ENCODE measurements around the gene CXCL1. TPM values are rescaled to one million over a fixed set of nuclear protein-coding genes. Genes with fewer than 3 reads are reported as not detected.

Gene CXCL1
- polyA plus RNA-seq (2012; ENCODE audit: insufficient read depth, insufficient read length): not detected

DNA sequence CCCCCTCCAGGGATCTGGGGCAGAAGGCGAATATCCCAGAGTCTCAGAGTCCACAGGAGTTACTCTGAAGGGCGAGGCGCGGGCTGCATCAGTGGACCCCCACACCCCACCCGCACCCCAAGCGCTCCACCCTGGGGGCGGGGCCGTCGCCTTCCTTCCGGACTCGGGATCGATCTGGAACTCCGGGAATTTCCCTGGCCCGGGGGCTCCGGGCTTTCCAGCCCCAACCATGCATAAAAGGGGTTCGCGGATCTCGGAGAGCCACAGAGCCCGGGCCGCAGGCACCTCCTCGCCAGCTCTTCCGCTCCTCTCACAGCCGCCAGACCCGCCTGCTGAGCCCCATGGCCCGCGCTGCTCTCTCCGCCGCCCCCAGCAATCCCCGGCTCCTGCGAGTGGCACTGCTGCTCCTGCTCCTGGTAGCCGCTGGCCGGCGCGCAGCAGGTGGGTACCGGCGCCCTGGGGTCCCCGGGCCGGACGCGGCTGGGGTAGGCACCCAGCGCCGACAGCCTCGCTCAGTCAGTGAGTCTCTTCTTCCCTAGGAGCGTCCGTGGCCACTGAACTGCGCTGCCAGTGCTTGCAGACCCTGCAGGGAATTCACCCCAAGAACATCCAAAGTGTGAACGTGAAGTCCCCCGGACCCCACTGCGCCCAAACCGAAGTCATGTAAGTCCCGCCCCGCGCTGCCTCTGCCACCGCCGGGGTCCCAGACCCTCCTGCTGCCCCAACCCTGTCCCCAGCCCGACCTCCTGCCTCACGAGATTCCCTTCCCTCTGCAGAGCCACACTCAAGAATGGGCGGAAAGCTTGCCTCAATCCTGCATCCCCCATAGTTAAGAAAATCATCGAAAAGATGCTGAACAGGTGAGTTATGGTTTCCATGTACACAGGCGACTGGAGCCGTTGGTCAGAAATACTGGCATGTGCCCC, at the start of gene CXCL1:
CXCL1 (plus strand) TSS at position 264 of the 926 bp plus-strand sequence; CDS start at position 342, 78 bp downstream.
- H3K4me3 ChIP-seq (ENCODE audit: low read length): no peak within 1 kb of the TSS
- DNase-seq (ENCODE audit: low read depth, low spot score): no peak

- DNase-seq (ENCODE audit: low read depth, low spot score): no peak
These were observed 47.9 kb upstream of the CXCL1 start for GRCh38 chr4:73821325-73821724.

DNA sequence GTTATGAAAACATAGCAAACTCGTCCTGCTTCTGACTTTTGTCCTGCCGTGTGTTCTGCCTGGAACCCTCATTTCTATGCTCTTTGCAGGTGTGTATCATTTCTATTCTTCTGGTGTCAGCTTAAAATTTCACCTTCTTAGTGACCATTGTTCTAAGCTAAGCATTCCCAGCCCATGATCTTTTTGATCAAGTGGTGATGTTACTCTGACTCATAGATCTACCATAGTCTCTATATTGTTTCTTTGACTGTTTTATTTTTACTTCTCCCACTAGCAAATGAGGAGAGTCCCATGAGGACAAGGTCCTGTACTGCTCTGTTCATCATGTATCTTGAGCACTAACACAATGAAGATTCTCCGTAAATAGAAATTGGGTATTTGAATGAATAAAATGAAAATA, 46.8 kb upstream of the CXCL1 start:
- DNase-seq (ENCODE audit: low read depth, low spot score): no peak

More at GRCh38 chr4:73821325-73821724, 47.9 kb upstream of the CXCL1 start:
- H3K4me3 ChIP-seq (ENCODE audit: low read length): no peak overlapping the region

GRCh38 chr4:73822812-73823504, 46.2 kb upstream of the CXCL1 start:
- DNase-seq (ENCODE audit: low read depth, low spot score): no peak
- H3K4me3 ChIP-seq (ENCODE audit: low read length): no peak overlapping the region

More for the DNA sequence above, 46.8 kb upstream of the CXCL1 start:
- no peak overlapping the region for H3K4me3 ChIP-seq (ENCODE audit: low read length)

GRCh38 chr4:73823760-73824159, 45.4 kb upstream of the CXCL1 start:
- no peak for DNase-seq (ENCODE audit: low read depth, low spot score)
- H3K4me3 ChIP-seq (ENCODE audit: low read length): no peak overlapping the region

DNA sequence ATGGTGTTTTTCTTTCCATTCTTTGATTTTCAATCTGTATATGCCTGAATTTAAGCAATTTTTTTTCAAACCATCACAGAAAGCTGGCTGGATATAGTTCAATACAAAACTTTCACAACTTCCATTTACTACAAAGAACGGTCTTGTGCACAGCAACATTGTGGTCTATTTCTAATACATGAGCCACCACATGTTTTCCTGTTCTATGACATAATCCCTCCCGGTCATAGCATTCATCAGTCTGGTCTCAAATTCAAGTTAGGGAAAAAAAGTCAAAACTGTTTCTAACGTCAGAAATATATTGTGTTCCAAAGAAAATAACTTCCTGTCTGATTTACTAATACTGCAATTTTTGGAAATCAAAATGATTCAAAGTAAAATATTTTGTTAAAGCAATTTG, 40.2 kb upstream of the CXCL1 start:
- H3K4me3 ChIP-seq (ENCODE audit: low read length): no peak overlapping the region
- DNase-seq (ENCODE audit: low read depth, low spot score): no peak

- H3K4me3 ChIP-seq (ENCODE audit: low read length): no peak overlapping the region
- no peak for DNase-seq (ENCODE audit: low read depth, low spot score)
These were observed 37.6 kb upstream of the CXCL1 start for GRCh38 chr4:73831569-73831968.

GRCh38 chr4:73832651-73833237, 36.4 kb upstream of the CXCL1 start:
- H3K4me3 ChIP-seq (ENCODE audit: low read length): no peak overlapping the region
- DNase-seq (ENCODE audit: low read depth, low spot score): peak; percentile 20

DNA sequence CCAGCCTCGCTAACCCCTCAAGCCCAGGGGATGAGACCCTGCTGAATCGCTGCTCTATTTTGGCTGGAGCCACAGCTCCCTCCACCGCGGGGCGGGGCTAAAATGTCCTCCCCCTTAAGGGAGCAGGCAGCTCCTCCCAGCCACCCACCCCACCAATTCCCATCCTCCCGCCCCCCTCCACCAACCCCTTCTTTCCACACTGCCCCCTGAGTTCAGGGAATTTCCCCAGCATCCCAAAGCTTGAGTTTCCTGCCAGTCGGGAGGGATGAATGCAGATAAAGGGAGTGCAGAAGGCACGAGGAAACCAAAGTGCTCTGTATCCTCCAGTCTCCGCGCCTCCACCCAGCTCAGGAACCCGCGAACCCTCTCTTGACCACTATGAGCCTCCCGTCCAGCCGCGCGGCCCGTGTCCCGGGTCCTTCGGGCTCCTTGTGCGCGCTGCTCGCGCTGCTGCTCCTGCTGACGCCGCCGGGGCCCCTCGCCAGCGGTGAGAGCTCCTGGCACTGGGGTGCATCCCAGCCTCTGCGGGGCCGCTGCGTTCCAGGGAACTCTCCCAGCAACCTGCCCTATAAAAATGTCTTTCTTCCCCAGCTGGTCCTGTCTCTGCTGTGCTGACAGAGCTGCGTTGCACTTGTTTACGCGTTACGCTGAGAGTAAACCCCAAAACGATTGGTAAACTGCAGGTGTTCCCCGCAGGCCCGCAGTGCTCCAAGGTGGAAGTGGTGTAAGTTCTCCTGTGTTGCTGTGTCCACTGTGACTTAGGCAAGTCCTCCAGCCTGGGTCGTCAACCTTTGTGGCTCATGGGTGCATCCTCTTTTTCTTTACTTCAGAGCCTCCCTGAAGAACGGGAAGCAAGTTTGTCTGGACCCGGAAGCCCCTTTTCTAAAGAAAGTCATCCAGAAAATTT, 32.6 kb upstream of the CXCL1 start, which contains the start of gene CXCL6:
CXCL6 (plus strand) TSS at position 306 of the 907 bp plus-strand sequence; CDS start at position 379, 73 bp downstream.
- H3K4me3 ChIP-seq (ENCODE audit: low read length): no peak within 1 kb of the TSS
- DNase-seq (ENCODE audit: low read depth, low spot score): no peak

DNA sequence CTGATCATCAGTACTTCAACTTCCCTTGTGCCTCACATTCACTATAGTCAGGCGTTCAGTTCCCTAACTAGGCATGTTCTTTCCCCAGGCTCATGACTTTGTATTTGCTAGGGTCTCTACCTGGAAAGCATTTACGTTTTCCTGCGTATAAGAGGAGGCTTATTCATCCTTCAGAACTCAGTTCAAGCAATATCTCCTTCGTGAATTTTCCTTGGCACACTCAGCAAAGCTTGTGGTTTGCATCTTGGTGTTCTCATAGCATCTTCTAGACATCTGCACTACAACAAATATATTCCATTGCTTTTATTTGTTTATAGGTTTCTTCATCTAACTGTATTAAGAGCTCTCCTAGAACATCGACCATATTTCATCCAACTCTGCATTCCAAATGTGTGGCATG, 30.1 kb upstream of the CXCL1 start:
- DNase-seq (ENCODE audit: low read depth, low spot score): no peak
- no peak overlapping the region for H3K4me3 ChIP-seq (ENCODE audit: low read length)

GRCh38 chr4:73839715-73840114, 29.5 kb upstream of the CXCL1 start:
- DNase-seq (ENCODE audit: low read depth, low spot score): no peak
- H3K4me3 ChIP-seq (ENCODE audit: low read length): no peak overlapping the region

- no peak for DNase-seq (ENCODE audit: low read depth, low spot score)
- H3K4me3 ChIP-seq (ENCODE audit: low read length): no peak overlapping the region
These were observed 27.8 kb upstream of the CXCL1 start for GRCh38 chr4:73841243-73841925.

DNA sequence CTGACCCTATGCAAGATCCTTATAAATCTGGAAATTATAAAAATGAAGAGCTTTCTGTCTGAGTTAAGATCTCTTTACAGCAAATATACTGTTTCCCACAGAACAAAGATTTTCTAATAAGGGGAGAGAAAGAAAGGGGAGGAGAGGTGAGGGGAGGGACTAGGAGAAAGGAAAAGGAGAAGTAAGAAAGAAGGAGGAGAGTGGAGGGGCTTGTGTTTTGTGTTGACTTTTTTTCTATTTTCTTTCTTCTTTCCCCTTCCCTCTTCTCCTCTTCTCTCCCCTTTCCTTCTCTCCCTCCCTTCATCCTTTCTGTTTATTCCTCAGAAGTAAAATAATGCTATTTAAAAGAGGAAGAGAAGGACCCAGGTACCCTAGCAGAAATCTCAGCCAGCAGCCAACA, 26.5 kb upstream of the CXCL1 start:
- no peak for DNase-seq (ENCODE audit: low read depth, low spot score)
- H3K4me3 ChIP-seq (ENCODE audit: low read length): no peak overlapping the region

- DNase-seq (ENCODE audit: low read depth, low spot score): no peak
These were observed 25.8 kb upstream of the CXCL1 start for GRCh38 chr4:73843369-73843768.

DNA sequence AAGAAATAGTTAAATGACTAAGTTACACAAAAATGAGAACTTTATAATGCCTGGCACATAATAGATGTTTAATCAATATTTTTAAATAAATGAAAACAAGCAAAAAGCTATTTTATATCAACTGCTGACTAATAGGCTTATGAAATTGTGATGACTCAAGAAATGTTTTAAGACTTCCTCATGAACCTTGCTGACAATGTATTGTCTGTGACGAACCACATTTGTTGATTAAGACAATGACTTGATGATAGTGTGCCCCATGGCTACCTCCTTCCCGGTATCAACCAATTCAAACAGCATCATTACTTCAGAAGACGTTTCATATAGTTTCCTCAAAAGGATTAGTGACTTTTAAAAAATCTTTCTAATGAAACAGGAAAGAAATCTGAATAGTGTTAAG, 24.8 kb upstream of the CXCL1 start:
- DNase-seq (ENCODE audit: low read depth, low spot score): no peak
- H3K4me3 ChIP-seq (ENCODE audit: low read length): no peak overlapping the region

More at GRCh38 chr4:73843369-73843768, 25.8 kb upstream of the CXCL1 start:
- no peak overlapping the region for H3K4me3 ChIP-seq (ENCODE audit: low read length)

DNA sequence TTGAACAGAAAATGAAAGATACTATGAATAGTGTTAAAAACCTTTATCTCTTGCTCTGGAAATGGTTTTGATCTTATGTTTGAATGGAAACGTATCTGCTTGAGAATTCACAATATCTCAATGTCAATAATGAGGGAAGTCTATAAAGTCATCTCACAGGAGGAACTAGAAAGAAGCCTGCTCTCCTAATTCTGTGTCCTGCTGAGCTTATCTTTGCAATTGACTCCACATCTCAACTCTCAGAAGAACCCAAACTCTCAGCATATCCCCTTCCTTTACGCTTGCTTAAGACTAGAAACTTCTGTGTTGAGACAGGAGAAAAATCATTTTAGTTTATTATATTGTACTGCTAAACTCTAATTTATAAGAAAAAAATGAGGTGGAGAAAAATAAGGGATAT, 24.4 kb upstream of the CXCL1 start:
- no peak overlapping the region for H3K4me3 ChIP-seq (ENCODE audit: low read length)
- DNase-seq (ENCODE audit: low read depth, low spot score): no peak

GRCh38 chr4:73847526-73848182, 21.5 kb upstream of the CXCL1 start:
- H3K4me3 ChIP-seq (ENCODE audit: low read length): no peak overlapping the region
- no peak for DNase-seq (ENCODE audit: low read depth, low spot score)

All from Jurkat, Clone E6-1 (cell line).